Smooth muscle cell of the brain vasculature (primary cell): ENCODE data around the gene KANSL3.
"Not testable (repeated sequence)": the region's sequence is repeated elsewhere in the genome, so short reads cannot be mapped to it uniquely, and the experiment has no call there.

Experiments used
- DNase-seq: peaks from one replicate; pipeline ENCODE4 v3.0.0-alpha.2; 2012; ENCODE audit warnings: low read depth, low spot score

Gene KANSL3

GRCh38 chr2:96655526-96655925, 17.4 kb upstream of the KANSL3 start:
- DNase-seq, result no peak

GRCh38 chr2:96654791-96655190, 16.7 kb upstream of the KANSL3 start:
- not testable (repeated sequence) for DNase-seq

- no peak for DNase-seq
These were observed 13.7 kb upstream of the KANSL3 start for GRCh38 chr2:96651793-96652192.

- no peak for DNase-seq
These were observed 11.2 kb upstream of the KANSL3 start for GRCh38 chr2:96649342-96649741.

- no peak for DNase-seq
These were observed 10.3 kb upstream of the KANSL3 start for GRCh38 chr2:96648306-96648930.

GRCh38 chr2:96647681-96648080, 9.6 kb upstream of the KANSL3 start:
- DNase-seq, result no peak

GRCh38 chr2:96642564-96643360, 4.7 kb upstream of the KANSL3 start, which contains the start of gene FER1L5:
Gene FER1L5, plus strand, starts transcription at chr2:96642764. Its CDS starts 73 bp downstream, at chr2:96642837.
- DNase-seq, result peak; percentile 26

- peak; percentile 50 for DNase-seq
These were observed 548 bp downstream of the KANSL3 start for GRCh38 chr2:96637385-96638143.

GRCh38 chr2:96636551-96637171, 1.5 kb downstream of the KANSL3 start:
- no peak for DNase-seq

GRCh38 chr2:96633641-96634040, 4.5 kb downstream of the KANSL3 start:
- no peak for DNase-seq

GRCh38 chr2:96631804-96632435, 6.2 kb downstream of the KANSL3 start:
- no peak for DNase-seq

GRCh38 chr2:96626553-96626942, 11.6 kb downstream of the KANSL3 start:
- DNase-seq, result no peak

- DNase-seq, result no peak
These were observed 12.2 kb downstream of the KANSL3 start for GRCh38 chr2:96625571-96626552.

GRCh38 chr2:96623116-96623515, 15.0 kb downstream of the KANSL3 start:
- no peak for DNase-seq

- no peak for DNase-seq
These were observed 15.6 kb downstream of the KANSL3 start for GRCh38 chr2:96622544-96622943.

- no peak for DNase-seq
These were observed 19.4 kb downstream of the KANSL3 start for GRCh38 chr2:96618596-96619283.

- DNase-seq, result no peak
These were observed 21.1 kb downstream of the KANSL3 start for GRCh38 chr2:96617012-96617411.

GRCh38 chr2:96616535-96616934, 21.6 kb downstream of the KANSL3 start:
- DNase-seq, result no peak

- no peak for DNase-seq
These were observed 22.0 kb downstream of the KANSL3 start for GRCh38 chr2:96616128-96616527.
